GM12878 (cell line): Measurements from ENCODE around the gene ARID5B. TPM values are rescaled to one million over a fixed set of nuclear protein-coding genes. Genes with fewer than 3 reads are reported as not detected.
A peak's percentile ranks its signal among the peaks of the same experiment; 100 is the strongest.
"Not testable (repeated sequence)": the region's sequence is repeated elsewhere in the genome, so short reads cannot be mapped to it uniquely, and the experiment has no call there.

Experiments used
- ATAC-seq: fragments of 200-7000 bp; cut with Tn5 transposase; 3 replicates; pipeline ENCODE4 v1.9.1; 2020; ENCODE audit warnings: mild to moderate bottlenecking, moderate library complexity
- BruUV-seq: library from RNA; stranded (reverse); fragments of 400-500 nt; replicated peaks from 2 replicates; lab custom pipeline; 2021; lab: Mats Ljungman, UMichigan
- CTCF ChIA-PET: fragments of 300-600 bp; sonication (Branson Sonifier 250); formaldehyde crosslinking; extraction: SDS; loops from one replicate; lab custom pipeline; 2021; ENCODE audit warnings: inconsistent platforms; lab: Yijun Ruan, JAX
- POLR2A ChIA-PET: fragments of 350-600 bp; formaldehyde crosslinking; extraction: SDS; loops from one replicate; lab custom pipeline; 2021; ENCODE audit warnings: inconsistent platforms; lab: Charles Lee
- RAD21 ChIA-PET: fragments of 300-600 bp; sonication (Branson Sonifier 250); formaldehyde crosslinking; loops from one replicate; lab custom pipeline; 2023; ENCODE audit warnings: antibody characterized with exemption; ENCODE audit not compliant: unreplicated experiment; lab: Charles Lee
- SMC1A ChIA-PET: fragments of 300-600 bp; sonication (Branson Sonifier 250); formaldehyde crosslinking; loops from one replicate; lab custom pipeline; 2023; ENCODE audit not compliant: unreplicated experiment, uncharacterized antibody; lab: Charles Lee
- DNase-seq: peaks from one replicate; pipeline ENCODE4 v3.0.0-alpha.2; 2011; ENCODE audit warnings: low read depth, low spot score
- FAIRE-seq: peaks from 3 replicates; lab custom pipeline; 2011; peaks lifted over from hg19 to GRCh38; lab: Jason Lieb, UNC
- H2AFZ ChIP-seq: 2 replicates; pipeline ENCODE4 v1.6.0; 2011; ENCODE audit warnings: low read depth, low read length, control low read depth; ENCODE audit not compliant: control insufficient read depth
- H3K27ac ChIP-seq: 2 replicates; pipeline ENCODE4 v1.5.1; 2011; ENCODE audit warnings: control low read depth; ENCODE audit not compliant: control insufficient read depth, insufficient read depth
- H3K27me3 ChIP-seq, 2 experiments: replicated peaks in 1 of 2; 2 replicates each; pipeline versions ENCODE4 v1.6.0 to v1.6.1; 2011; ENCODE audit warnings: low read length in 1 of 2; ENCODE audit not compliant: control insufficient read depth in 2 of 2, insufficient read depth in 2 of 2
- H3K36me3 ChIP-seq, 2 experiments: 2 replicates each; pipeline ENCODE4 v1.5.1; 2011; ENCODE audit warnings: low read length in 1 of 2; ENCODE audit not compliant: control insufficient read depth in 2 of 2, insufficient read depth in 2 of 2
- H3K4me1 ChIP-seq: 2 replicates; pipeline ENCODE4 v1.6.1; 2011; ENCODE audit warnings: mild to moderate bottlenecking, low read length, moderate library complexity, mixed read lengths; ENCODE audit not compliant: control insufficient read depth, insufficient read depth
- H3K4me2 ChIP-seq: 2 replicates; pipeline ENCODE4 v1.6.0; 2011; ENCODE audit warnings: control low read depth; ENCODE audit not compliant: control insufficient read depth, insufficient read depth
- H3K4me3 ChIP-seq: fragments of 200-600 bp; sonication (generic); 2 replicates; pipeline ENCODE4 v1.5.1; 2016
- H3K79me2 ChIP-seq: 2 replicates; pipeline ENCODE4 v1.6.0; 2011; ENCODE audit warnings: low read length; ENCODE audit not compliant: control insufficient read depth, insufficient read depth
- H3K9ac ChIP-seq: 2 replicates; pipeline ENCODE4 v1.8.0; 2011; ENCODE audit warnings: low read length, control low read depth, mixed read lengths; ENCODE audit not compliant: control insufficient read depth, insufficient read depth
- H3K9me3 ChIP-seq: replicated peaks from 3 replicates; pipeline ENCODE4 v1.5.1; 2011; ENCODE audit warnings: mild to moderate bottlenecking, low read length; ENCODE audit not compliant: control insufficient read depth, insufficient read depth
- H4K20me1 ChIP-seq: 2 replicates; pipeline ENCODE4 v1.6.0; 2011; ENCODE audit not compliant: control insufficient read depth, insufficient read depth
- ETV6 ChIP-seq, 2 experiments: fragments of 450-650 bp in 1 of 2; IDR thresholded peaks in 1 of 2; conservative IDR thresholded peaks in 1 of 2; 2 replicates each; pipeline ENCODE4 v1.6.1; 2014; ENCODE audit warnings: antibody characterized with exemption in 1 of 2, borderline replicate concordance in 1 of 2, low read depth in 1 of 2, mild to moderate bottlenecking in 1 of 2, moderate library complexity in 1 of 2
- HDAC6 ChIP-seq: fragments of 200-600 bp; sonication (generic); IDR thresholded peaks from one replicate; pipeline ENCODE4 v1.8.0; 2017; ENCODE audit warnings: antibody characterized with exemption; ENCODE audit not compliant: unreplicated experiment
- POLR2AphosphoS2 ChIP-seq: IDR thresholded peaks from 2 replicates; pipeline ENCODE4 v1.6.1; 2011; ENCODE audit warnings: low read depth, mild to moderate bottlenecking, low read length, improper control_type of control experiment, moderate library complexity
- SPI1 ChIP-seq: IDR thresholded peaks from 2 replicates; pipeline ENCODE4 v1.6.1; 2011; ENCODE audit warnings: low read depth, mild to moderate bottlenecking, low read length, moderate library complexity, borderline replicate concordance; ENCODE audit not compliant: insufficient read depth
- WGBS: methylation state at CpG from one replicate; pipeline ENCODE4 v1.1.6; 2016; ENCODE audit warnings: low lambda C conversion rate; ENCODE audit not compliant: insufficient replicate concordance, insufficient coverage; ENCODE audit errors: missing lambda C conversion rate; 5-methylcytosine and 5-hydroxymethylcytosine counted together
- in situ Hi-C: fragments of 300-500 bp; cut with MboI; formaldehyde crosslinking; loops from 9 replicates; pipeline ENCODE4 v1.14.3; 2018; ENCODE audit warnings: mixed read lengths
- intact Hi-C: fragments of 100-400 bp; cut with micrococcal nuclease; formaldehyde crosslinking; loops from one replicate; pipeline ENCODE4 v1.14.2; 2022; ENCODE audit not compliant: unreplicated experiment
- polyA plus RNA-seq, 11 experiments: library from polyadenylated mRNA; depleted of rRNA in 4 of 11; unstranded in 6 of 11; stranded (reverse) in 5 of 11; fragments of >200 nt; fragmentation: Nextera tagmentation in 4 of 11; fragmentation: Illumina TruSeq in 1 of 11; extraction: Ambion mirVana in 4 of 11; extraction: Trizol in 1 of 11; gene quantifications; 1 replicate in 1 of 11; 2 replicates in 10 of 11; pipeline versions ENCODE4 v1.2.1 to v1.2.3, GENCODE V29; 2011 to 2016; ENCODE audit warnings: inconsistent platforms in 2 of 11, missing spikeins in 2 of 11, low read depth in 1 of 11
- total RNA-seq, 4 experiments: library from RNA; depleted of rRNA in 3 of 4; stranded (reverse); fragments of >200 nt in 3 of 4; fragmentation: Illumina TruSeq in 1 of 4; extraction: Trizol in 1 of 4; gene quantifications; 2 replicates each; pipeline versions ENCODE4 v1.2.1 to v1.2.3, GENCODE V29; 2013 to 2021
- TF ChIP-seq, protein P1 (sequence below): fragments of 150-350 bp; IDR thresholded peaks from 2 replicates; pipeline ENCODE4 v1.6.1; 2016; ENCODE audit warnings: low read depth, low read length

ARID5B gene
- total and polyA plus RNA-seq, 10 of the 15 experiments (the other 5 are each of a cell fraction or from before 2014, with no cell fraction given), result 2.7 to 8.5 (median 6.1) TPM

DNA sequence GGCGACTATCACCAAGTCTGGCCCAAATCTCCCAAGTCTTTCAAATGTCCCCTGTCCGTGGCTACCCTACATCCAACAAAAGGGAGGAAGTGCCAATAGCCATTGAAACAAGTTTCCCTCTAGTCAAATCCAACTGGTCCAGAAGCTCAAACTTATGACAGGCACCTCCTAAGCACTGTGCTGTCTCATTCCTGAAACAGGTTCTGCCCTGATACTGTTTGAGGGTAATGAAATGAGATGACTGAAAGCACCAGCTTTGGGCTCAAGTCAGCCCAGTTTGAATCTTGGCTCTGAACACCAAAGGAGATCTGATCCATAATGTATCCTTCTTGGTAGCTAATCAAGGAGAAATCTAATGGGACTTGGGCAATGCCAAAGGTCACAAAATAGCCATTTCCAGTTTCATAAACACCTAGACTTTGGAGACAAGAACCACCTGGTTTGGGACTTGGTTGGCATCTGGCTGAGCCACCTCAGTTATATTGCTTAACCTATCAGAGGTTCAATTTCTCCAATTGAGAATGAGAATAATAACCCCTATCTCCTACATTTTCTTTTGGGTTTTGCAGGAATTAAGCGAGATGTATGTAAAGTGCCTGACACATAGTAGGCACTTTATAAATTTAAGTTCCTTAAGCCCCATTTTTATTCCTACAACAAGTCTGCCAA is 34.7 kb upstream of the ARID5B start:
- DNase-seq (no peak), FAIRE-seq (no peak), ATAC-seq (no peak)
- TF ChIP-seq ETV6 (conservative IDR thresholded peaks at IDR 0.05 in 1 of 2, IDR thresholded peaks at IDR 0.05 in 1 of 2; ENCODE audit: borderline replicate concordance in 1 of 2, low read depth in 1 of 2) (no peak), POLR2AphosphoS2 (no peak), SPI1 (peak; percentile 2; the same call in 1 of the 2 replicates), HDAC6 (no peak)
- TF ChIP-seq, protein P1, sequence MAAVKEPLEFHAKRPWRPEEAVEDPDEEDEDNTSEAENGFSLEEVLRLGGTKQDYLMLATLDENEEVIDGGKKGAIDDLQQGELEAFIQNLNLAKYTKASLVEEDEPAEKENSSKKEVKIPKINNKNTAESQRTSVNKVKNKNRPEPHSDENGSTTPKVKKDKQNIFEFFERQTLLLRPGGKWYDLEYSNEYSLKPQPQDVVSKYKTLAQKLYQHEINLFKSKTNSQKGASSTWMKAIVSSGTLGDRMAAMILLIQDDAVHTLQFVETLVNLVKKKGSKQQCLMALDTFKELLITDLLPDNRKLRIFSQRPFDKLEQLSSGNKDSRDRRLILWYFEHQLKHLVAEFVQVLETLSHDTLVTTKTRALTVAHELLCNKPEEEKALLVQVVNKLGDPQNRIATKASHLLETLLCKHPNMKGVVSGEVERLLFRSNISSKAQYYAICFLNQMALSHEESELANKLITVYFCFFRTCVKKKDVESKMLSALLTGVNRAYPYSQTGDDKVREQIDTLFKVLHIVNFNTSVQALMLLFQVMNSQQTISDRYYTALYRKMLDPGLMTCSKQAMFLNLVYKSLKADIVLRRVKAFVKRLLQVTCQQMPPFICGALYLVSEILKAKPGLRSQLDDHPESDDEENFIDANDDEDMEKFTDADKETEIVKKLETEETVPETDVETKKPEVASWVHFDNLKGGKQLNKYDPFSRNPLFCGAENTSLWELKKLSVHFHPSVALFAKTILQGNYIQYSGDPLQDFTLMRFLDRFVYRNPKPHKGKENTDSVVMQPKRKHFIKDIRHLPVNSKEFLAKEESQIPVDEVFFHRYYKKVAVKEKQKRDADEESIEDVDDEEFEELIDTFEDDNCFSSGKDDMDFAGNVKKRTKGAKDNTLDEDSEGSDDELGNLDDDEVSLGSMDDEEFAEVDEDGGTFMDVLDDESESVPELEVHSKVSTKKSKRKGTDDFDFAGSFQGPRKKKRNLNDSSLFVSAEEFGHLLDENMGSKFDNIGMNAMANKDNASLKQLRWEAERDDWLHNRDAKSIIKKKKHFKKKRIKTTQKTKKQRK, result no peak
- no peaks in the 10 kb centered on the region for H3K9me3 ChIP-seq
- H3K79me2 ChIP-seq, result no peaks in the 10 kb centered on the region
- no peaks in the 10 kb centered on the region for H3K36me3 ChIP-seq
- no peak overlapping the region for H3K4me3 ChIP-seq
- H3K4me1 ChIP-seq, result no peaks in the 10 kb centered on the region
- ChIA-PET POLR2A (no interaction called here), RAD21 (no interaction called here), SMC1A (interaction anchor here (1.0 kb wide), 1 partner anchor 35 kb away, joined by 3 read pairs; the partner anchor contains the start of gene ARID5B), CTCF (interaction anchor here (0.5 kb wide), 2 partner anchors 386 to 1535 kb away, joined by 3 read pairs; no protein-coding TSS in a partner anchor)
- peaks cover 0 to 2% of the 10 kb centered on the region in 2 experiments; a peak in 2 of 4 replicates for H3K27me3 ChIP-seq
- in situ Hi-C loops (no loop called here), intact Hi-C loops (no loop called here)
- H2AFZ ChIP-seq, result peak overlapping the region; percentile 50
- peak overlapping the region; percentile 75; the same call in 1 of the 2 replicates for H3K4me2 ChIP-seq
- no peak overlapping the region for H3K27ac ChIP-seq
- no peak overlapping the region for H3K9ac ChIP-seq
- no TSS peak for BruUV-seq
- 86% methylated on average over 3 of the region's 3 CpGs for WGBS
- H4K20me1 ChIP-seq, result no peaks in the 10 kb centered on the region

- DNase-seq, H3K36me3 ChIP-seq, POLR2A ChIA-PET, RAD21 ChIA-PET, intact Hi-C loops, H3K9me3 ChIP-seq, H3K79me2 ChIP-seq, H3K4me1 ChIP-seq, H3K9ac ChIP-seq, FAIRE-seq, H3K27me3 ChIP-seq, ATAC-seq, BruUV-seq, in situ Hi-C loops, H3K27ac ChIP-seq, H4K20me1 ChIP-seq: not testable (repeated sequence)
- H3K4me2 ChIP-seq, result peak overlapping the region; percentile 75
- CTCF ChIA-PET, result interaction anchor here (0.5 kb wide), 1 partner anchor 1535 kb away, joined by 3 read pairs; no protein-coding TSS in a partner anchor
- SMC1A ChIA-PET, result interaction anchor here (1.0 to 1.2 kb wide), 2 partner anchors 22 to 35 kb away, joined by 3 read pairs; partner anchors contain the start of gene ARID5B
- H2AFZ ChIP-seq, result peak overlapping the region; percentile 50
- 0 out of 2 replicates have a peak overlapping the region, but pooled peaks have one; percentile 31 for H3K4me3 ChIP-seq
- 6% methylated on average over 22 of the region's 22 CpGs for WGBS
Observed at GRCh38 chr10:61867374-61867773, 34.1 kb upstream of the ARID5B start.
